Measurements from ENCODE around the gene LYPD6B. TPM values are rescaled to one million over a fixed set of nuclear protein-coding genes. Genes with fewer than 3 reads are reported as not detected.

Gene LYPD6B
- total and polyA plus RNA-seq, 7 experiments from 2014 or later: 0.37 to 1.7 TPM; not detected in 5

DNA sequence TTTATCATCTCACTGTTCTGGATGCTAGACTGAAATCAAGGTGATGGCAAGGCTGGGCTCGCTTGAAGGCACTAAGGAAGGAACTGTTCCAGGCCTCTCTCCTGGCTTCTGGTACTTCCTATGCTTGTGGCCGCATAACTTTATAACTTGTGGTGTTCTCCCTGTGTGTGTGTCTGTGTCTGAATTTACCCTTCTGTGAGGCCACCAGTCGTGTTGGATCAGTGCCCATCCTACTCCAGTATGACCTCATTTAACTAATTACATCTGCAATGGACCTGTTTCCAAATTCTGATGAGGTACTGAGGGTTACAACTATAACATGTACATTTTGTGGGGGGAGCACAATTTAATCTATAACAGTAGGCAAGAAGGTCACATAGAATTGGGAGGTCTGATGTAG, 41.6 kb downstream of the LYPD6B start:
- POLR2A ChIA-PET: no interaction called here

DNA sequence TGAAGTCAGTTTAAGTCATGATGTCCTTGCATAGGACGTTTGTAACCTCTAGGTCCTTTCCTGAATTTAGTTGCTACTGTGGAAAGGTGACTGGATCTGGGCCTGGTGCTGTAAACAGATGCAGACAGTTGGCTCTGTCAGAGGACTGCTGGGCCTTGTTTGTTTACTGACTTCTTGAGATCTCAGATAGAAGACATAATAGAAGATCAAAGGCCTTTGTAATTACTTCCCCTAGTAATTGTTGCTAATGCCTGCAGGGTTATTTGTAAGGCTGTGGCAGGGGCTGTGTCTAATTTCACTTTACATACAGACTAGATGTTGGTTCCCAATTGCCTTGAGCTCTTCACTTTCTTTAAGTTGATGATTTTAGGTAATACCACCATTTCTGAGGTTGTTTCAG, 42.5 kb downstream of the LYPD6B start:
- Mint-ChIP-seq H3K9me3 (no peaks in the 10 kb centered on the region), H3K4me3 (no peak overlapping the region), H3K27me3 (peaks cover 0 to 21% (median 8%) of the 10 kb centered on the region in 5 donors), H3K4me1 (no peaks in the 10 kb centered on the region), H3K27ac (no peak overlapping the region), H3K36me3 (no peaks in the 10 kb centered on the region)
- POLR2A ChIA-PET: no interaction called here
- intact Hi-C loops (cut with micrococcal nuclease): no loop called here
- ATAC-seq: peak; percentile 19
- Histone ChIP-seq H3K36me3 (ENCODE audit: control insufficient read depth in 2 of 3, insufficient read depth in 3 of 3, low read length in 3 of 3) (no peaks in the 10 kb centered on the region), H3K4me3 (ENCODE audit: low read length) (no peak overlapping the region), H3K9me3 (ENCODE audit: control insufficient read depth in 2 of 3, low read length in 3 of 3) (no peaks in the 10 kb centered on the region), H3K27ac (ENCODE audit: low read depth, low read length) (no peak overlapping the region), H3K27me3 (ENCODE audit: control insufficient read depth in 2 of 2, insufficient read depth in 2 of 2, low read length in 2 of 2) (no peaks in the 10 kb centered on the region), H3K4me1 (ENCODE audit: control insufficient read depth in 2 of 2, insufficient read depth in 2 of 2, low read length in 2 of 2) (no peaks in the 10 kb centered on the region)
- DNase-seq: no peak
- CTCF ChIA-PET: no interaction called here

More for the DNA sequence above, 41.6 kb downstream of the LYPD6B start:
- no peak overlapping the region for H3K4me3 Mint-ChIP-seq
- H3K4me1 ChIP-seq (ENCODE audit: control insufficient read depth in 2 of 2, insufficient read depth in 2 of 2, low read length in 2 of 2): no peaks in the 10 kb centered on the region
- no peak for DNase-seq
- no peaks in the 10 kb centered on the region for H3K9me3 Mint-ChIP-seq
- H3K27ac ChIP-seq (ENCODE audit: low read depth, low read length): no peak overlapping the region
- no peak overlapping the region for H3K27ac Mint-ChIP-seq
- no peaks in the 10 kb centered on the region for H3K4me1 Mint-ChIP-seq
- no peaks in the 10 kb centered on the region for H3K27me3 ChIP-seq (ENCODE audit: control insufficient read depth in 2 of 2, insufficient read depth in 2 of 2, low read length in 2 of 2)
- peaks cover 3 to 23% (median 12%) of the 10 kb centered on the region in 5 donors for H3K27me3 Mint-ChIP-seq
- no peak overlapping the region for H3K4me3 ChIP-seq (ENCODE audit: low read length)
- intact Hi-C loops (cut with micrococcal nuclease): no loop called here
- H3K36me3 ChIP-seq (ENCODE audit: control insufficient read depth in 2 of 3, insufficient read depth in 3 of 3, low read length in 3 of 3): no peaks in the 10 kb centered on the region
- CTCF ChIA-PET: no interaction called here
- no peaks in the 10 kb centered on the region for H3K36me3 Mint-ChIP-seq
- ATAC-seq: no peak
- no peaks in the 10 kb centered on the region for H3K9me3 ChIP-seq (ENCODE audit: control insufficient read depth in 2 of 3, low read length in 3 of 3)

DNA sequence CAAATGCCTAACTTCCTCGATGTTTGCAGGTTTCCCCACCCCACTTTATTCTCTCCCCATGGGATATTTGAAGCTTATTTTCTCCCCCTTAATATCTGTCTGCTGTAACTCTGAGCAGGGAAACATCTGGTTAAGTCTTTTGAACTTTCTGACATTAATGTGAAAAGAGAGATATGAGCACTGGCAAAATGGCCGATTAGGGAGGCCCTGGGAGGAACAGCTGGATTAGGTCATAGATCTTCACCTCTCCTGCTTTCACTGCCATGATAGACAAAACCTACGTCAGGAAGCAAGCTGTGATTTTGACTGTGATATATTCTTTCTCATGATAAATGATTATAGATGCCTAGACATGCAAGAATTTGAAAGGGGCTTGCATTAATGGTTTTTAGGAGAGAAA, 43.6 kb downstream of the LYPD6B start:
- Histone ChIP-seq H3K4me1 (ENCODE audit: control insufficient read depth in 2 of 2, insufficient read depth in 2 of 2, low read length in 2 of 2) (no peaks in the 10 kb centered on the region), H3K27me3 (ENCODE audit: control insufficient read depth in 2 of 2, insufficient read depth in 2 of 2, low read length in 2 of 2) (no peaks in the 10 kb centered on the region), H3K9me3 (ENCODE audit: control insufficient read depth in 2 of 3, low read length in 3 of 3) (no peaks in the 10 kb centered on the region), H3K4me3 (ENCODE audit: low read length) (no peak overlapping the region), H3K36me3 (ENCODE audit: control insufficient read depth in 2 of 3, insufficient read depth in 3 of 3, low read length in 3 of 3) (no peaks in the 10 kb centered on the region), H3K27ac (ENCODE audit: low read depth, low read length) (no peak overlapping the region)
- H3K9me3 Mint-ChIP-seq: no peaks in the 10 kb centered on the region
- no peak overlapping the region for H3K27ac Mint-ChIP-seq
- intact Hi-C loops (cut with micrococcal nuclease): no loop called here
- no peak overlapping the region for H3K4me3 Mint-ChIP-seq
- ChIA-PET CTCF (no interaction called here), POLR2A (no interaction called here)
- no peaks in the 10 kb centered on the region for H3K36me3 Mint-ChIP-seq
- no peaks in the 10 kb centered on the region for H3K4me1 Mint-ChIP-seq
- H3K27me3 Mint-ChIP-seq: peaks cover 0 to 16% (median 12%) of the 10 kb centered on the region in 5 donors
- DNase-seq (no peak), ATAC-seq (no peak)

DNA sequence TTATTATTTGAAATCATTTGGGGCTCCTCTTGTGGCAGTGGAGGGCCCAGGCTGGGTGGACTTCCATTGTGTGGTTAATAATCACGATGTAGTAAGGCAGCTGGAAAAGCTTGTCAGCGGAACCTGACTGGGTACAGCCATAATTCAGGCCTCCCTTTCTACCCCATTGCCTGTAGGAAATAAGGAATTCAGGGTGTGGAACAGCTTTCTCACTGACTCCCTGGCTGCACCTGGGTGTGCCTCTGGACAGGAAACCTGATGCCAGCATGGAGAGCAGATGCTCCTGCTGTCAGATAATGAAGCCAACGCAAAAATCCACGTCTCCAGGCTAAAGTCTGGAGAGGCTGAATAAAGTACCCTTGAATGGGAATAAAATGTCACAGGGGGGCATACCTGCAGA, 44.2 kb downstream of the LYPD6B start:
- no peaks in the 10 kb centered on the region for H3K4me1 Mint-ChIP-seq
- no peak overlapping the region for H3K4me3 ChIP-seq (ENCODE audit: low read length)
- H3K27me3 ChIP-seq (ENCODE audit: control insufficient read depth in 2 of 2, insufficient read depth in 2 of 2, low read length in 2 of 2): no peaks in the 10 kb centered on the region
- H3K27ac ChIP-seq (ENCODE audit: low read depth, low read length): no peak overlapping the region
- no peaks in the 10 kb centered on the region for H3K4me1 ChIP-seq (ENCODE audit: control insufficient read depth in 2 of 2, insufficient read depth in 2 of 2, low read length in 2 of 2)
- H3K27me3 Mint-ChIP-seq: peaks cover 0 to 16% (median 13%) of the 10 kb centered on the region in 5 donors
- H3K27ac Mint-ChIP-seq: no peak overlapping the region
- H3K4me3 Mint-ChIP-seq: no peak overlapping the region
- no peaks in the 10 kb centered on the region for H3K9me3 Mint-ChIP-seq
- intact Hi-C loops (cut with micrococcal nuclease): no loop called here
- DNase-seq (no peak), ATAC-seq (no peak)
- ChIA-PET POLR2A (no interaction called here), CTCF (no interaction called here)
- no peaks in the 10 kb centered on the region for H3K36me3 ChIP-seq (ENCODE audit: control insufficient read depth in 2 of 3, insufficient read depth in 3 of 3, low read length in 3 of 3)
- H3K9me3 ChIP-seq (ENCODE audit: control insufficient read depth in 2 of 3, low read length in 3 of 3): no peaks in the 10 kb centered on the region
- H3K36me3 Mint-ChIP-seq: no peaks in the 10 kb centered on the region

DNA sequence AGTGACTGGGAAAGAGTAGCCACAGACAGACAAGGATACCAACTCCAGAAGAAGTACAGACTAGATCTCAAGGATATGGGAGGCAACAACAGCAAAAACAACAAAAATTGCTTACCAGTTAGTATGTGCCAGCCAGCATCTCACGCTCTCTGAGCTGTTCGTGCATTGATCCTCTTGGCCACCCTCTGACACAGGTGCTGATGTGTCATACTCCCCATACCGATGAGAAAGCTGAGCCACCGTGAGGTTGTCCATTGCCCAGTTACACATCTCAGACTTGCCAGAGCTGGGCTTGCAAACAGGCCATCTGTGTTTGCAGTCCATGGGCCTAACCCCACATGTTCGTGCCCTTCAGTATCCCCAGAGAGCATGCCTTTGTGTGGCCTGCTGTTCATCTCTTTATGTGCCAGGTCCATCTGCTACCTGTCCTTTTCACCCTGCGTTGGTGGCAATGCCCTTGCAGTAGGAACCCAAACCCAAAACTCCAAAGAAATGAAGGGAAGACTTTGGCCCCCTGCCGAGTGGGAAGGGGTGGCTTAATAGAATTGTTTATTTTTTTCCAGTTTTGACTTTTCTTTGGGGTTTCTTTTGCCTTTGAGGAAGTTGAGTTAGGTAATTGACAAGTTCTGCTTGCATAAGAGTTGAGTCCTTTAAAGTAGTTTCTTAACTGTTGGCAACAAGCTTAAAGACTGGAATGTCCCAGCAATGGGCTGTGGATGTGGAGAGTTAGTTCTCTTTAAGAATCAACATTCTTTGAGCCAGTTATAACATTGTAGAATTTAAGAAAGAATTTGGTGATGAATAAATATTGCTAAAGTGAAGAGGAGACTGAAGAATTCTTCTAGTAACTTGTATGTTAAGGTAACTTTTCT, 46.7 kb downstream of the LYPD6B start:
- Histone ChIP-seq H3K27ac (ENCODE audit: low read depth, low read length) (no peak overlapping the region), H3K9me3 (ENCODE audit: control insufficient read depth in 2 of 3, low read length in 3 of 3) (no peaks in the 10 kb centered on the region), H3K4me3 (ENCODE audit: low read length) (no peak overlapping the region), H3K4me1 (ENCODE audit: control insufficient read depth in 2 of 2, insufficient read depth in 2 of 2, low read length in 2 of 2) (no peaks in the 10 kb centered on the region), H3K36me3 (ENCODE audit: control insufficient read depth in 2 of 3, insufficient read depth in 3 of 3, low read length in 3 of 3) (no peaks in the 10 kb centered on the region), H3K27me3 (ENCODE audit: control insufficient read depth in 2 of 2, insufficient read depth in 2 of 2, low read length in 2 of 2) (no peaks in the 10 kb centered on the region)
- peaks cover 0 to 1% (median 0%) of the 10 kb centered on the region in 11 donors for H3K9me3 Mint-ChIP-seq
- H3K4me3 Mint-ChIP-seq: no peak overlapping the region
- peaks cover 0 to 1% (median 0%) of the 10 kb centered on the region in 7 donors for H3K4me1 Mint-ChIP-seq
- POLR2A ChIA-PET: no interaction called here
- ATAC-seq (peak; percentile 63), DNase-seq (no peak)
- intact Hi-C loops (cut with micrococcal nuclease): no loop called here
- CTCF ChIA-PET: no interaction called here
- H3K36me3 Mint-ChIP-seq: no peaks in the 10 kb centered on the region
- no peak overlapping the region for H3K27ac Mint-ChIP-seq
- peaks cover 6 to 22% (median 12%) of the 10 kb centered on the region in 5 donors for H3K27me3 Mint-ChIP-seq

DNA sequence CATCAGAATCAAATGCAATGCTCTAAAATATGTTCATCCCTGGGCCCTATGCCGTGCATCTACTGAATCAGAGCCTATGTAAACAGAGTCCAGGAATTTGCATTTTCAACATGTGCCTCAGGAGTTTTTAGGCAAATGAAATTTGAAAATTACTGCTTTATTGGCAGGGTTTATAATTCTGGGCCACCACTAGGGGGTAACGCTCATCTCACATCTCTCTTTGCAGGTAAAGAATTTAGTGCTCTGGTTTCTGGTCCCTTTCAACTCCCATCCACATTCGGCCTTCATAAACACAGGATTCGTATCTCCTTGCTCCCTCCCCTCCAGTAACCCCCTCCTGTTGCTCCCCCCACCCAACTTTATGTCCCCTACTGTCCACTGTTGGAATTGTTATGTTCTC, 49.3 kb downstream of the LYPD6B start:
- peaks cover 16 to 29% (median 18%) of the 10 kb centered on the region in 5 donors for H3K27me3 Mint-ChIP-seq
- Histone ChIP-seq H3K36me3 (ENCODE audit: control insufficient read depth in 2 of 3, insufficient read depth in 3 of 3, low read length in 3 of 3) (no peaks in the 10 kb centered on the region), H3K27me3 (ENCODE audit: control insufficient read depth in 2 of 2, insufficient read depth in 2 of 2, low read length in 2 of 2) (no peaks in the 10 kb centered on the region), H3K4me3 (ENCODE audit: low read length) (no peak overlapping the region), H3K27ac (ENCODE audit: low read depth, low read length) (no peak overlapping the region), H3K4me1 (ENCODE audit: control insufficient read depth in 2 of 2, insufficient read depth in 2 of 2, low read length in 2 of 2) (no peaks in the 10 kb centered on the region), H3K9me3 (ENCODE audit: control insufficient read depth in 2 of 3, low read length in 3 of 3) (no peaks in the 10 kb centered on the region)
- ChIA-PET POLR2A (no interaction called here), CTCF (no interaction called here)
- peak overlapping the region in 1 of 9 donors; percentile 41 for H3K27ac Mint-ChIP-seq
- H3K4me1 Mint-ChIP-seq: peaks cover 0 to 1% (median 0%) of the 10 kb centered on the region in 7 donors
- intact Hi-C loops (cut with micrococcal nuclease): loop anchor here in 1 of 2 donors (1.0 kb wide), 1 partner anchor 474 kb away; no protein-coding TSS in a partner anchor
- no peak overlapping the region for H3K4me3 Mint-ChIP-seq
- ATAC-seq (no peak), DNase-seq (no peak)
- peaks cover 0 to 1% (median 0%) of the 10 kb centered on the region in 11 donors for H3K9me3 Mint-ChIP-seq
- H3K36me3 Mint-ChIP-seq: no peaks in the 10 kb centered on the region

DNA sequence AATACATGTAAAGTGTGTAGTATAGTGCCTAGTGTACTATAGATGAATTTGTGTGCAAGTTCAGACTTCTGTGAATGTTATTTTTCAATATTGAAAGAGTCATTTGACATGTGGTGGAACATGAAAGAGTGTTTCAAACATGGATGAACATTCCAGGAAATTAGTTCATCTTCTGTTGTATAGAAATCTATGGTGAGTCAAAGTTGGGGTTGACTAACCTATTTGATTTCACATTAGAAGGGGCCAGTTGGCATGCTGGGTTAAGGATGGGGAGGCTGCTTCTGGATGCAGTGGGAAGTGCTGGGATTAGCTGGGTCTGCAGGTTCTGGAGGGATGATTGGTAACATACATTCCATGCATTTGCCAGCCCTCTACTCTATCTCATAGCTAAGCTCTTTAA, 50.6 kb downstream of the LYPD6B start:
- Mint-ChIP-seq H3K27me3 (peaks cover 18 to 37% (median 23%) of the 10 kb centered on the region in 5 donors), H3K36me3 (no peaks in the 10 kb centered on the region), H3K4me3 (no peak overlapping the region), H3K4me1 (peaks cover 0 to 1% (median 0%) of the 10 kb centered on the region in 7 donors), H3K9me3 (peaks cover 0 to 1% (median 0%) of the 10 kb centered on the region in 11 donors), H3K27ac (no peak overlapping the region)
- CTCF ChIA-PET: no interaction called here
- intact Hi-C loops (cut with micrococcal nuclease): no loop called here
- Histone ChIP-seq H3K36me3 (ENCODE audit: control insufficient read depth in 2 of 3, insufficient read depth in 3 of 3, low read length in 3 of 3) (no peaks in the 10 kb centered on the region), H3K4me1 (ENCODE audit: control insufficient read depth in 2 of 2, insufficient read depth in 2 of 2, low read length in 2 of 2) (no peaks in the 10 kb centered on the region), H3K27ac (ENCODE audit: low read depth, low read length) (no peak overlapping the region), H3K27me3 (ENCODE audit: control insufficient read depth in 2 of 2, insufficient read depth in 2 of 2, low read length in 2 of 2) (no peaks in the 10 kb centered on the region), H3K4me3 (ENCODE audit: low read length) (no peak overlapping the region), H3K9me3 (ENCODE audit: control insufficient read depth in 2 of 3, low read length in 3 of 3) (no peaks in the 10 kb centered on the region)
- ATAC-seq (no peak), DNase-seq (no peak)
- POLR2A ChIA-PET: no interaction called here
